Activated naive CD4-positive, alpha-beta T cell treated with anti-CD3 and anti-CD28 coated beads, Interleukin-2, amount 10 ng/mL, durations not matched to agents 7 days and 5 days (primary cell): ENCODE results near the gene FNDC1.
A peak's percentile ranks its signal among the peaks of the same experiment; 100 is the strongest.

Experiments
- CTCF ChIA-PET: fragments of 350-600 bp; sonication (Branson Sonifier 250); formaldehyde crosslinking; loops from one replicate; lab custom pipeline; 2021; ENCODE audit warnings: antibody characterized with exemption; lab: Charles Lee
- DNase-seq: peaks from one replicate; pipeline ENCODE4 v3.0.0-alpha.2; 2020
- H3K27ac Mint-ChIP-seq: one replicate; pipeline ENCODE4 v1.8.0; 2021; ENCODE audit warnings: mild to moderate bottlenecking, moderate library complexity, mixed read lengths
- H3K27me3 Mint-ChIP-seq: one replicate; pipeline ENCODE4 v1.8.0; 2021; ENCODE audit warnings: mild to moderate bottlenecking, mixed read lengths
- H3K36me3 Mint-ChIP-seq: one replicate; pipeline ENCODE4 v1.8.0; 2021; ENCODE audit warnings: mixed read lengths
- H3K4me1 Mint-ChIP-seq: one replicate; pipeline ENCODE4 v1.8.0; 2021; ENCODE audit warnings: mixed read lengths
- H3K4me3 Mint-ChIP-seq: one replicate; pipeline ENCODE4 v1.8.0; 2021; ENCODE audit warnings: mild to moderate bottlenecking, moderate library complexity, mixed read lengths
- H3K9me3 Mint-ChIP-seq: one replicate; pipeline ENCODE4 v1.8.0; 2021; ENCODE audit warnings: mixed read lengths

FNDC1 gene

DNA sequence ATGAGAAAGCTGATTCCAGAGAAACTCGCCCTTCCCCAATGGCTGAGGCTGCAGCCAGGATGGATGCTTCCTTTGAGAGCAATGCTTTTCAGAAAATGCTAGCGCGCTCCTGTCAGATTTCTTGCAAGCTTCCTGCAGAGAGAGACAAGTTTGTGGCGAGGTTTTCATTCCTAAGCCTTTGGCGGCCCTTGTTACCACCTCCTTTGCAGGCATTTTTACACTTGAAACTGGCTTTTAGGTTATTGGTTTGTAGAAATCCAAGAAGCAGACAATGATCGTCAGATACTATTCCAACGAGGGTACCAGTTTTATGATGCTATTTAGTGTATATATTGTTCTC is 1.1 kb downstream of the FNDC1 start:
- peaks cover 75% of the 10 kb centered on the region for H3K27me3 Mint-ChIP-seq
- DNase-seq, result no peak
- no peak overlapping the region for H3K27ac Mint-ChIP-seq
- CTCF ChIA-PET, result interaction anchor here (1.2 to 2.0 kb wide), 3 partner anchors 82 to 485 kb away, joined by 3 to 5 read pairs (median 4); no protein-coding TSS in a partner anchor
- no peaks in the 10 kb centered on the region for H3K9me3 Mint-ChIP-seq
- H3K4me3 Mint-ChIP-seq, result peak overlapping the region; percentile 64
- peaks cover 23% of the 10 kb centered on the region for H3K4me1 Mint-ChIP-seq
- no peaks in the 10 kb centered on the region for H3K36me3 Mint-ChIP-seq

GRCh38 chr6:159170999-159171712 is 2.0 kb downstream of the FNDC1 start:
- H3K9me3 Mint-ChIP-seq, result no peaks in the 10 kb centered on the region
- no peak for DNase-seq
- peaks cover 23% of the 10 kb centered on the region for H3K4me1 Mint-ChIP-seq
- CTCF ChIA-PET, result interaction anchor here (1.2 to 3.6 kb wide), 3 partner anchors 82 to 484 kb away, joined by 3 to 34 read pairs (median 5); no protein-coding TSS in a partner anchor
- no peak overlapping the region for H3K27ac Mint-ChIP-seq
- H3K36me3 Mint-ChIP-seq, result no peaks in the 10 kb centered on the region
- peaks cover 79% of the 10 kb centered on the region for H3K27me3 Mint-ChIP-seq
- H3K4me3 Mint-ChIP-seq, result peak overlapping the region; percentile 24

GRCh38 chr6:159172091-159172491 is 2.9 kb downstream of the FNDC1 start:
- H3K4me1 Mint-ChIP-seq, result peaks cover 23% of the 10 kb centered on the region
- CTCF ChIA-PET, result interaction anchor here (0.7 to 4.8 kb wide), 6 partner anchors 8 to 483 kb away, joined by 3 to 34 read pairs (median 4); no protein-coding TSS in a partner anchor
- H3K4me3 Mint-ChIP-seq, result no peak overlapping the region
- H3K27ac Mint-ChIP-seq, result no peak overlapping the region
- H3K36me3 Mint-ChIP-seq, result no peaks in the 10 kb centered on the region
- no peak for DNase-seq
- H3K27me3 Mint-ChIP-seq, result peaks cover 69% of the 10 kb centered on the region
- H3K9me3 Mint-ChIP-seq, result no peaks in the 10 kb centered on the region

DNA sequence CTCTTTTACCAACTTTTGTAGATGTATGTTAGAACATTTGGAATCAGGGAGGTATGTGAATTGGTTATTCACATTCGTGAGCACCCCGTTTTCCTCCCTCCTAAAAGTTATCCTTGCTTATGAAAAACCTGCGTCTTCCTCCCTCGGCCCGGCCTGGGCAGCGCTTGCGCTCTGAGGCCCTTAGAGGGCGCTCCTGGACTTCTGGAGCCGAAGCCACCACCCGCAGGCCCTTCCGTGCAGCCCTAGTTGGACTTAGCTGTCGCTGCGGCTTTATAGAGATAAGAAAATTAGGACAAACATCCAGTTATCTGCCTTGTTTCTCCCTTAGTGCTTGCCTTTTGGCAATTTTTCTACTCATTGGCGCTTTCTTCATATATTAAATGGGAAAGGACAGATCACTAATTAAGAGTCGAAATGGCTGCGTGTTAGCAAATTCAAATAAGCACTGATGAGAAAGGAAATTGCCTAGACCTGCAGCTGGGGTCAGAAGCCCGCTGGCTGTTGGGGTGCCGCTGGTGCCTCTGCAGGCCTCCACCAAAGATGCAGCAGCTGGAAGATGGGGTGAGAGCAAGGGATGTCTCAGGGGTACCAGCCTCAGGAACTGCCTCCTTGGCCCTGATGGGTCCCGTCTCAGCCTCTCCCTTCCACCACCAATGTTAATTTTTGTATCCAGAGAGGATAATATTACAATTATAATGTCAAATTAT is 5.2 kb downstream of the FNDC1 start:
- Mint-ChIP-seq H3K4me1 (peaks cover 14% of the 10 kb centered on the region), H3K27ac (no peak overlapping the region), H3K27me3 (peaks cover 57% of the 10 kb centered on the region), H3K9me3 (no peaks in the 10 kb centered on the region), H3K4me3 (no peak overlapping the region), H3K36me3 (no peaks in the 10 kb centered on the region)
- CTCF ChIA-PET, result interaction anchor here (0.8 to 4.8 kb wide), 15 partner anchors 10 to 755 kb away, joined by 3 to 34 read pairs (median 3); no protein-coding TSS in a partner anchor
- peak; percentile 79 for DNase-seq

DNA sequence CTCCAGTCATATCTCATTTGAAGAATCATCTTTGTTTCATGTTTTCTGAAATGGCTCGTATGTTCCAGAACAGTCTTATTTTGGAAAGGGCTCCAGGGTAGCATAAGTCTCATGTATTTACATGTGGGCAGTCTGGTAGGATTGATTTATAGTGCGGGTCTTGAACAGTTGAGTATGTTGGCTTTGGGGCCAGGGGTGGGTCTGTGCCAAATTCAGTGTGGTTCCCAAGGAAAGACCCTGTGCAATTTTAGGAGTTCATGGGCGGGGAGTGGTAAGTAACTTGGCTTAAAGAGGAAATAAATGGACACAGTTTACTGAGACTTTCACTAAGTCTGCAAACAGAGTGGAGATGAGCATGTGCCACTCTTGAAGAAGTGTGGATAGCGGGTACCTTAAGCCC is 7.7 kb downstream of the FNDC1 start:
- CTCF ChIA-PET, result interaction anchor here (0.7 to 1.3 kb wide), 2 partner anchors 464 to 478 kb away, joined by 3 to 4 read pairs; no protein-coding TSS in a partner anchor
- peaks cover 15% of the 10 kb centered on the region for H3K4me1 Mint-ChIP-seq
- H3K4me3 Mint-ChIP-seq, result no peak overlapping the region
- DNase-seq, result no peak
- H3K36me3 Mint-ChIP-seq, result no peaks in the 10 kb centered on the region
- no peaks in the 10 kb centered on the region for H3K9me3 Mint-ChIP-seq
- H3K27me3 Mint-ChIP-seq, result peaks cover 32% of the 10 kb centered on the region
- no peak overlapping the region for H3K27ac Mint-ChIP-seq

DNA sequence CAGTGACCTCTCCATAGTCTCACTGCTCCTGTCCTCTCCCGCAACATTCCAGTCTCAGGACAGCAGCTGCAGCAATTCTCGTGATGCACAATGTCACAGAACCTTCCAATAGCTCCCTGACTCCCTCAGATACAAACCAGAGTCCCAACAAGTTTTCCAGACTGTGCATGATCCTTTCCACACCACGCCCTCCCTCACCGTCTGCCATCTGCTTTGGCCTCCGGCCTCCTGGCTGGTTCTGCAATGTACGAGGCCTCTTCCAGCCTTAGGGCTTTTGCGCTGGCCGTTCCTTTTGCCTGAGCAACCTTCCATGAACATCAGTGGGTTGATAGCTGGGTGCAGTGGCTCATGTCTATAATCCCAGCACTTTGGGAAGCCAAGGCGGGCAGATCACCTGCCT is 9.6 kb downstream of the FNDC1 start:
- Mint-ChIP-seq H3K4me3 (no peak overlapping the region), H3K9me3 (no peaks in the 10 kb centered on the region), H3K36me3 (no peaks in the 10 kb centered on the region), H3K27me3 (peaks cover 28% of the 10 kb centered on the region), H3K27ac (no peak overlapping the region), H3K4me1 (peaks cover 23% of the 10 kb centered on the region)
- CTCF ChIA-PET, result interaction anchor here (0.9 kb wide), 1 partner anchor 74 kb away, joined by 4 read pairs; no protein-coding TSS in a partner anchor
- no peak for DNase-seq

- CTCF ChIA-PET, result interaction anchor here (0.6 kb wide), 1 partner anchor 9 kb away, joined by 3 read pairs; no protein-coding TSS in a partner anchor
- DNase-seq, result no peak
- peaks cover 19% of the 10 kb centered on the region for H3K27me3 Mint-ChIP-seq
- no peak overlapping the region for H3K27ac Mint-ChIP-seq
- no peak overlapping the region for H3K4me3 Mint-ChIP-seq
- no peaks in the 10 kb centered on the region for H3K36me3 Mint-ChIP-seq
- peaks cover 21% of the 10 kb centered on the region for H3K4me1 Mint-ChIP-seq
- no peaks in the 10 kb centered on the region for H3K9me3 Mint-ChIP-seq
Observed at GRCh38 chr6:159180001-159180400, 10.8 kb downstream of the FNDC1 start.

DNA sequence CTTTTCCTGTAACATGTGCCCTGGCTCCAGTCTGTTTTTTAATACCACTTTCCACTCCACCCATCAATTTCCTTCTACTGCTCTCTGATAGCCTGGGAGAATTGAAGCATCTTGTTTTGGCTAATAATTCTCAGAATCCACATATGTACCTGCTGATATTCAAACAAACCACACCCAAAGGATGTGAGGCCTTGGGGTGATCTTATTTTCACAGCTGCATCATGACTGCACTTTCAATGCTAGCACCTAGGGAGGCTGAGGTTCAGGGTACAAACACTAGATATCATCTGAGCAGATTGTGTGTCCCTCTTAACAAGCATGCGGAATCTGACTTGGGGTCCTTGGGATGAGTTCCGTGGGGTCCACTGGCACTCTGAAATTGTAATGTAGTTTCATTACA is 12.7 kb downstream of the FNDC1 start:
- H3K27me3 Mint-ChIP-seq, result peaks cover 18% of the 10 kb centered on the region
- no peak overlapping the region for H3K4me3 Mint-ChIP-seq
- CTCF ChIA-PET, result interaction anchor here (4.4 kb wide), 1 partner anchor 8 kb away, joined by 27 read pairs; no protein-coding TSS in a partner anchor
- peaks cover 6% of the 10 kb centered on the region for H3K9me3 Mint-ChIP-seq
- peak overlapping the region; percentile 50 for H3K27ac Mint-ChIP-seq
- H3K4me1 Mint-ChIP-seq, result peaks cover 21% of the 10 kb centered on the region
- H3K36me3 Mint-ChIP-seq, result no peaks in the 10 kb centered on the region
- DNase-seq, result no peak

GRCh38 chr6:159184559-159184958 is 15.4 kb downstream of the FNDC1 start:
- CTCF ChIA-PET, result interaction anchor here (0.7 to 4.4 kb wide), 3 partner anchors 11 to 68 kb away, joined by 4 to 27 read pairs (median 4); no protein-coding TSS in a partner anchor
- Mint-ChIP-seq H3K4me3 (no peak overlapping the region), H3K27me3 (peaks cover 11% of the 10 kb centered on the region), H3K4me1 (peaks cover 21% of the 10 kb centered on the region), H3K27ac (no peak overlapping the region), H3K9me3 (peaks cover 6% of the 10 kb centered on the region), H3K36me3 (no peaks in the 10 kb centered on the region)
- no peak for DNase-seq

- Mint-ChIP-seq H3K36me3 (no peaks in the 10 kb centered on the region), H3K9me3 (peaks cover 6% of the 10 kb centered on the region), H3K27me3 (peaks cover 30% of the 10 kb centered on the region), H3K4me3 (no peak overlapping the region), H3K4me1 (no peaks in the 10 kb centered on the region), H3K27ac (no peak overlapping the region)
- no peak for DNase-seq
- CTCF ChIA-PET, result no interaction called here
Observed at GRCh38 chr6:159190460-159190859, 21.3 kb downstream of the FNDC1 start.

GRCh38 chr6:159193923-159194322 is 24.7 kb downstream of the FNDC1 start:
- no peak for DNase-seq
- no peaks in the 10 kb centered on the region for H3K9me3 Mint-ChIP-seq
- H3K4me1 Mint-ChIP-seq, result no peaks in the 10 kb centered on the region
- no peaks in the 10 kb centered on the region for H3K36me3 Mint-ChIP-seq
- CTCF ChIA-PET, result no interaction called here
- peaks cover 32% of the 10 kb centered on the region for H3K27me3 Mint-ChIP-seq
- H3K27ac Mint-ChIP-seq, result no peak overlapping the region
- H3K4me3 Mint-ChIP-seq, result no peak overlapping the region

DNA sequence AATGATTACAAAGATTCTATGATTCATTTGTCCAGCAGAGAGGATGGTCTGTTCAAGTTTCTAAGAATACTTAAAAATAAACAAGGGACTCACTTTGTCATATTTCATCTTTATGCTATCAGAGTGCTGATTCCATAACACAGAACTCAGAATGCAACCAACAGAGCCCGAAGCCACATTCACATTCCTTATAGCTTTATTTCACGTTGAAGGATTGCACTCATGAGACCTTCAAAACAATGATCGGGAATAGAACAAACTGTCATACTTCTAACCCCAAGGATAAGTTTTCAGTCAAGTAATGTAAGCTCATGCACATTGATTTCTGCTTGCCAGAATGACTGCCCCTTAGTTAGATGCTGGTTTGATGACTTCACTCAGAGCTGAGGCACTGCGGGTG is 25.2 kb downstream of the FNDC1 start:
- CTCF ChIA-PET, result no interaction called here

GRCh38 chr6:159196430-159196975 is 27.3 kb downstream of the FNDC1 start:
- Mint-ChIP-seq H3K27ac (no peak overlapping the region), H3K36me3 (no peaks in the 10 kb centered on the region), H3K27me3 (peaks cover 32% of the 10 kb centered on the region), H3K4me1 (no peaks in the 10 kb centered on the region), H3K9me3 (no peaks in the 10 kb centered on the region), H3K4me3 (no peak overlapping the region)
- no peak for DNase-seq
- CTCF ChIA-PET, result no interaction called here

More for the DNA sequence above, 25.2 kb downstream of the FNDC1 start:
- Mint-ChIP-seq H3K27me3 (peaks cover 35% of the 10 kb centered on the region), H3K9me3 (no peaks in the 10 kb centered on the region), H3K27ac (no peak overlapping the region), H3K4me1 (no peaks in the 10 kb centered on the region), H3K4me3 (no peak overlapping the region), H3K36me3 (no peaks in the 10 kb centered on the region)
- no peak for DNase-seq

DNA sequence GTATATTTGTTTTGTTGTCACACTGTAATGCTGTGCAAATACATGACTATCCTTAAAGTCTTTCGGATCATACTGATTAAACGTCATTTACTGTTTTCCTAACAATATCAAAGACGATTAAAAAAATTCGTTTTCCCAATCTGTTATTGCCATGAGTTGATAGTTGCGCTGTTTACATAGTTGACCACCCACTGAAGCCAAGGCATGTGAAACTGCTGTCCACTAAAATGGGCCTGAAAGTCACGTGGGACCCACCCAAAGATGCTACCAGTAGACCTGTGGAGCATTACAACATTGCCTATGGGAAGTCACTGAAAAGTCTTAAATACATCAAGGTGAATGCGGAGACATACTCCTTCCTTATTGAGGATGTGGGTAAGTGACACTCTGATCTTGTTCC is 28.1 kb downstream of the FNDC1 start:
- no peak overlapping the region for H3K4me3 Mint-ChIP-seq
- H3K9me3 Mint-ChIP-seq, result no peaks in the 10 kb centered on the region
- H3K36me3 Mint-ChIP-seq, result no peaks in the 10 kb centered on the region
- H3K4me1 Mint-ChIP-seq, result no peaks in the 10 kb centered on the region
- H3K27ac Mint-ChIP-seq, result no peak overlapping the region
- peaks cover 32% of the 10 kb centered on the region for H3K27me3 Mint-ChIP-seq
- DNase-seq, result no peak
- CTCF ChIA-PET, result no interaction called here
